Adrenal gland (tissue), 5 donors: ENCODE data around the gene BPIFB6.

Experiments
- CTCF ChIP-seq, 6 experiments: fragments of 450-650 bp in 4 of 6; fragments of 200-600 bp in 2 of 6; sonication (generic) in 1 of 6; IDR thresholded peaks; 1 replicate in 5 of 6; 2 replicates in 1 of 6; pipeline versions ENCODE4 v1.5.1 to v1.8.0; 2016 to 2021; ENCODE audit warnings: antibody characterized with exemption in 6 of 6, mild to moderate bottlenecking in 2 of 6, moderate library complexity in 1 of 6
- POLR2A ChIP-seq, 2 donors: fragments of 450-650 bp; IDR thresholded peaks; one replicate each; pipeline ENCODE4 v1.6.1; 2017; ENCODE audit warnings: antibody characterized with exemption in 2 of 2, mild to moderate bottlenecking in 2 of 2, moderate library complexity in 1 of 2
- donor health status: DM: no; HTN: no; CAD: no.

- no peak for TF ChIP-seq CTCF (IDR thresholded peaks at IDR 0.05)
- no peak for TF ChIP-seq POLR2A (IDR thresholded peaks at IDR 0.05)
Observed at GRCh38 chr20:32995802-32996201, 35.6 kb upstream of the BPIFB6 start.
